SU-DHL-6 (cell line): ENCODE measurements around the gene RNF123.

Experiments
- EZH2phosphoT487 ChIP-seq: fragments of 200-600 bp; sonication (generic), shearing (Covaris generic); conservative IDR thresholded peaks from 2 replicates; pipeline ENCODE4 v1.6.1; 2018; ENCODE audit warnings: mild to moderate bottlenecking, antibody characterized with exemption, low read length, moderate library complexity, mixed read lengths
- TF ChIP-seq, protein P1 (sequence below): fragments of 200-600 bp; sonication (generic); IDR thresholded peaks from one replicate; pipeline ENCODE4 v1.5.1; 2017; ENCODE audit warnings: antibody characterized with exemption, mild to moderate bottlenecking, low read length, moderate library complexity; ENCODE audit not compliant: insufficient read depth, poor library complexity, severe bottlenecking

DNA sequence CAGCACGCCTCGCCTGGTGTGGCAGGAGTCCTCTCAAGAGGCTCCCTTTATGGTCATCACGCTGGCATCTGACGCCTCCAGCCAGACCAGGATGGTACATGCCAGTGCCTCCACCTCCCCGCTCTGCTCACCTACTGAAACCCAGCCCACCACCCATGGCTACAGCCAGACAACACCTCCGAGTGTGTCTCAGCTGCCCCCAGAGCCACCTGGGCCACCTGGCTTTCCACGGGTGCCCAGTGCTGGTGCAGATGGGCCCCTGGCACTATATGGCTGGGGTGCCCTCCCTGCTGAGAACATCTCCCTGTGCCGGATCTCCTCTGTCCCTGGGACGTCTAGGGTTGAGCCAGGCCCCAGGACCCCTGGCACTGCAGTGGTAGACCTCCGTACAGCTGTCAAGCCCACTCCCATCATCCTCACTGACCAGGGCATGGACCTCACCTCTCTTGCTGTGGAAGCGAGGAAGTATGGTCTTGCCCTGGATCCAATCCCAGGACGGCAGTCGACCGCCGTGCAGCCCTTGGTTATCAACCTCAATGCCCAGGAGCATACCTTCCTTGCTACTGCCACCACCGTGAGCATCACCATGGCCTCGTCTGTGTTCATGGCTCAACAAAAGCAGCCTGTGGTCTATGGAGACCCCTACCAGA lies 35.1 kb upstream of the RNF123 start:
- no peak for TF ChIP-seq EZH2phosphoT487
- TF ChIP-seq, protein P1, sequence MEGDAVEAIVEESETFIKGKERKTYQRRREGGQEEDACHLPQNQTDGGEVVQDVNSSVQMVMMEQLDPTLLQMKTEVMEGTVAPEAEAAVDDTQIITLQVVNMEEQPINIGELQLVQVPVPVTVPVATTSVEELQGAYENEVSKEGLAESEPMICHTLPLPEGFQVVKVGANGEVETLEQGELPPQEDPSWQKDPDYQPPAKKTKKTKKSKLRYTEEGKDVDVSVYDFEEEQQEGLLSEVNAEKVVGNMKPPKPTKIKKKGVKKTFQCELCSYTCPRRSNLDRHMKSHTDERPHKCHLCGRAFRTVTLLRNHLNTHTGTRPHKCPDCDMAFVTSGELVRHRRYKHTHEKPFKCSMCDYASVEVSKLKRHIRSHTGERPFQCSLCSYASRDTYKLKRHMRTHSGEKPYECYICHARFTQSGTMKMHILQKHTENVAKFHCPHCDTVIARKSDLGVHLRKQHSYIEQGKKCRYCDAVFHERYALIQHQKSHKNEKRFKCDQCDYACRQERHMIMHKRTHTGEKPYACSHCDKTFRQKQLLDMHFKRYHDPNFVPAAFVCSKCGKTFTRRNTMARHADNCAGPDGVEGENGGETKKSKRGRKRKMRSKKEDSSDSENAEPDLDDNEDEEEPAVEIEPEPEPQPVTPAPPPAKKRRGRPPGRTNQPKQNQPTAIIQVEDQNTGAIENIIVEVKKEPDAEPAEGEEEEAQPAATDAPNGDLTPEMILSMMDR = no peak
